Stimulated activated CD8-positive, alpha-beta memory T cell treated with anti-CD3 and anti-CD28 coated beads, Interleukin-7, amount 100 ng/mL, for 24 hours (primary cell): ENCODE measurements around the gene AXIN1.
"Not testable (repeated sequence)": the region's sequence is repeated elsewhere in the genome, so short reads cannot be mapped to it uniquely, and the experiment has no call there.

ENCODE experiments used
- DNase-seq: peaks from one replicate; pipeline ENCODE4 v3.0.0-alpha.2; 2020; ENCODE audit warnings: low read depth

AXIN1 gene

GRCh38 chr16:283033-283805 is 69.3 kb downstream of the AXIN1 start, which contains the start of gene PDIA2:
Gene PDIA2 (plus strand): TSS chr16:283164. CDS start chr16:283170, 6 bp downstream.
- no peak for DNase-seq

GRCh38 chr16:282491-282890 is 70.0 kb downstream of the AXIN1 start:
- no peak for DNase-seq

GRCh38 chr16:281660-282255 is 70.8 kb downstream of the AXIN1 start:
- DNase-seq = no peak

- no peak for DNase-seq
Measured at GRCh38 chr16:280991-281659, 71.4 kb downstream of the AXIN1 start.

- DNase-seq = no peak
Measured at GRCh38 chr16:280552-280951, 72.0 kb downstream of the AXIN1 start, which contains the start of gene ARHGDIG. Gene ARHGDIG (plus strand): TSS chr16:280591. CDS start chr16:280681, 90 bp downstream.

- DNase-seq = no peak
Measured at GRCh38 chr16:280005-280460, 72.5 kb downstream of the AXIN1 start.

- no peak for DNase-seq
Measured at GRCh38 chr16:279531-279930, 73.0 kb downstream of the AXIN1 start.

- no peak for DNase-seq
Measured at GRCh38 chr16:278863-279366, 73.6 kb downstream of the AXIN1 start.

GRCh38 chr16:276426-277077 is 76.0 kb downstream of the AXIN1 start:
- no peak for DNase-seq

GRCh38 chr16:275786-276232 is 76.7 kb downstream of the AXIN1 start, which contains the start of gene RGS11:
Gene RGS11 (minus strand): TSS chr16:275944. CDS start chr16:275911, 33 bp downstream.
- no peak for DNase-seq

GRCh38 chr16:275041-275641 is 77.4 kb downstream of the AXIN1 start:
- no peak for DNase-seq

GRCh38 chr16:273547-274421 is 78.7 kb downstream of the AXIN1 start:
- no peak for DNase-seq

GRCh38 chr16:272633-273546 is 79.6 kb downstream of the AXIN1 start:
- DNase-seq = no peak

GRCh38 chr16:270381-271255 is 81.9 kb downstream of the AXIN1 start:
- no peak for DNase-seq

- no peak for DNase-seq
Measured at GRCh38 chr16:269061-269796, 83.3 kb downstream of the AXIN1 start.

GRCh38 chr16:268141-269053 is 84.1 kb downstream of the AXIN1 start:
- no peak for DNase-seq

- DNase-seq = not testable (repeated sequence)
Measured at GRCh38 chr16:267562-267961, 85.0 kb downstream of the AXIN1 start.
